Daoy (cell line): Measurements from ENCODE around the gene SNAP25. TPM values are rescaled to one million over a fixed set of nuclear protein-coding genes. Genes with fewer than 3 reads are reported as not detected.

ENCODE experiments used
- DNase-seq: peaks from one replicate; pipeline ENCODE4 v3.0.0-alpha.2; 2015; ENCODE audit warnings: low read depth
- total RNA-seq: library from RNA; depleted of rRNA; stranded (reverse); fragments of >200 nt; shearing (Covaris generic); gene quantifications from 2 replicates; pipeline ENCODE4 v1.2.3, GENCODE V29; 2014

SNAP25 gene
- total RNA-seq, 1 experiment from 2014 or later = 0.80 TPM

GRCh38 chr20:10216146-10216791 is 2.4 kb upstream of the SNAP25 start:
- DNase-seq = peak; percentile 29

GRCh38 chr20:10217721-10218410 is 764 bp upstream of the SNAP25 start:
- peak; percentile 84 for DNase-seq

GRCh38 chr20:10219452-10219791 is 792 bp downstream of the SNAP25 start:
- peak; percentile 77 for DNase-seq

GRCh38 chr20:10219993-10220750 is 1.5 kb downstream of the SNAP25 start:
- DNase-seq = no peak

GRCh38 chr20:10221021-10221420 is 2.4 kb downstream of the SNAP25 start:
- no peak for DNase-seq

- DNase-seq = peak; percentile 14
These were observed 6.9 kb downstream of the SNAP25 start for GRCh38 chr20:10225439-10226060.

GRCh38 chr20:10228330-10228729 is 9.7 kb downstream of the SNAP25 start:
- no peak for DNase-seq

GRCh38 chr20:10231290-10231689 is 12.7 kb downstream of the SNAP25 start:
- no peak for DNase-seq

GRCh38 chr20:10236540-10237533 is 18.2 kb downstream of the SNAP25 start:
- DNase-seq = no peak

GRCh38 chr20:10239954-10240353 is 21.3 kb downstream of the SNAP25 start:
- peak; percentile 58 for DNase-seq

- no peak for DNase-seq
These were observed 22.0 kb downstream of the SNAP25 start for GRCh38 chr20:10240655-10241054.

- DNase-seq = no peak
These were observed 23.5 kb downstream of the SNAP25 start for GRCh38 chr20:10242166-10242565.

GRCh38 chr20:10247440-10247839 is 28.8 kb downstream of the SNAP25 start:
- no peak for DNase-seq

- peak; percentile 64 for DNase-seq
These were observed 30.6 kb downstream of the SNAP25 start for GRCh38 chr20:10249048-10249770.

- DNase-seq = no peak
These were observed 31.2 kb downstream of the SNAP25 start for GRCh38 chr20:10249822-10250221.

- peak; percentile 42 for DNase-seq
These were observed 32.3 kb downstream of the SNAP25 start for GRCh38 chr20:10250902-10251301.

- DNase-seq = no peak
These were observed 35.1 kb downstream of the SNAP25 start for GRCh38 chr20:10253780-10254179.

- DNase-seq = no peak
These were observed 37.2 kb downstream of the SNAP25 start for GRCh38 chr20:10255846-10256245.

GRCh38 chr20:10259166-10259565 is 40.5 kb downstream of the SNAP25 start:
- DNase-seq = no peak

GRCh38 chr20:10260316-10260715 is 41.7 kb downstream of the SNAP25 start:
- no peak for DNase-seq
